ENCODE results near the gene GPT2. TPM values are rescaled to one million over a fixed set of nuclear protein-coding genes. Genes with fewer than 3 reads are reported as not detected.

Gene GPT2
- total and polyA plus RNA-seq, 2 donors (not counting 3 experiments of a cell fraction or from before 2014, with no cell fraction given): 10.8 to 17.9 TPM

GRCh38 chr16:46947900-46948547 is 63.9 kb downstream of the GPT2 start:
- Histone ChIP-seq H3K4me2 (ENCODE audit: insufficient read depth, low read length) (no peak overlapping the region), H3K9me3 (replicated peaks; ENCODE audit: control insufficient read depth, insufficient read depth, low read length) (no peaks in the 10 kb centered on the region), H3K27me3 (ENCODE audit: control insufficient read depth in 2 of 2, insufficient read depth in 2 of 2, low read length in 2 of 2) (no peaks in the 10 kb centered on the region), H3K27ac (ENCODE audit: insufficient read depth, low read depth, low read length) (no peak overlapping the region), H3K4me1 (ENCODE audit: control insufficient read depth, extremely low read depth, insufficient read depth, low read length) (no peaks in the 10 kb centered on the region), H3K36me3 (ENCODE audit: control insufficient read depth in 2 of 2, extremely low read depth in 1 of 2, insufficient read depth in 2 of 2, low read length in 2 of 2) (no peaks in the 10 kb centered on the region), H3K79me2 (ENCODE audit: control insufficient read depth, insufficient read depth, low read length) (no peaks in the 10 kb centered on the region), H3K4me3 (replicated peaks in 1 of 3; ENCODE audit: insufficient read depth in 1 of 3, low read depth in 1 of 3, low read length in 3 of 3) (no peak overlapping the region), H4K20me1 (replicated peaks; ENCODE audit: control insufficient read depth, extremely low read depth, insufficient read depth, low read length) (no peaks in the 10 kb centered on the region), H3K9ac (replicated peaks; ENCODE audit: extremely low read depth, insufficient read depth, low read length) (no peak overlapping the region), H3K9me1 (replicated peaks; ENCODE audit: control insufficient read depth, extremely low read depth, insufficient read depth, low read length) (no peaks in the 10 kb centered on the region), H2AFZ (ENCODE audit: low read depth, low read length) (no peak overlapping the region)
- POLR2A ChIA-PET: no interaction called here
- dilution Hi-C loops (cut with MboI; ENCODE audit: extremely low pct_ligation_motif_present, low sequenced_read_pairs): no loop called here
- no peak for FAIRE-seq
- intact Hi-C loops (cut with micrococcal nuclease): loop anchor here (1.0 to 10.0 kb wide), 5 partner anchors 195 to 1217 kb away; partner anchors contain the start of gene NETO2
- BruUV-seq (replicated peaks): no TSS peak
- no peak for TF ChIP-seq JUN (IDR thresholded peaks at IDR 0.05; ENCODE audit: borderline replicate concordance, insufficient read depth, insufficient read length, low read depth)
- TF ChIP-seq MYC (IDR thresholded peaks at IDR 0.05; ENCODE audit: low read depth, low read length): no peak
- peak; percentile 28 to 50 for TF ChIP-seq CTCF (IDR thresholded peaks at IDR 0.05; ENCODE audit: extremely low read depth in 1 of 2, insufficient read depth in 1 of 2, low read depth in 1 of 2, low read length in 2 of 2)
- CTCF ChIA-PET: interaction anchor here (0.8 to 8.6 kb wide), 9 partner anchors 15 to 1217 kb away, joined by 3 to 127 read pairs (median 4); partner anchors contain the start of genes DNAJA2 and NETO2
- DNase-seq (ENCODE audit: low read depth, low spot score): peak; percentile 46

DNA sequence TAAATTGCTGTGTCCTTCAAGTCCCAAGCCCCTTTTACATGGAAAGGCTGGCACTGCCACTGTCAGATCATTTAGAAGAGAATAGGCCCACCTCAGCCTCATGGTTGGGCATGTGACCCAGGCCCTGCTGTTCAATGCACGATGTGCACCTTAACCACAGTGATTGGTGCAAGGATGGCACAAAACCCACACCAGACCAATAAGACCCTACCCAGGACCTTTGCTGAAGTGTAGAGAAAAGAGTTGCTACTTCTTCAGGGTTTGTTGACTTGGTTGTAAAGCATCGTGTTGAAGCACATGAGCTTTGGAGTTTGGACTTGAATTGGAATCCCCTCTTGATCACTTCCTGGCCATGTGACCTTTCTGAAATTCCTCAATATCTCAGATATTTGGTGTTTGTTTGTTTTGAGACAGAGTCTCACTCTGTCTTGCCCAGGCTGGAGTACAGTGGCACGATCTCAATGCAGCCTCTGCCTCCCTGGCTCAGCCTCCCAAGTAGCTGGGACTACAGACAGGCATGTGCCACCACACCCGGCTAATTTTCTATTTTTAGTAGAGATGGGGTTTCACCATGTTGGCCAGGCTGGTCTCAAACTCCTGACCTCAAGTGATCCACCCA is 64.5 kb downstream of the GPT2 start:
- no peak overlapping the region for H2AFZ ChIP-seq (ENCODE audit: low read depth, low read length)
- POLR2A ChIA-PET: no interaction called here
- dilution Hi-C loops (cut with MboI; ENCODE audit: extremely low pct_ligation_motif_present, low sequenced_read_pairs) (no loop called here), intact Hi-C loops (cut with micrococcal nuclease) (loop anchor here (1.0 to 10.0 kb wide), 4 partner anchors 1106 to 1217 kb away; no protein-coding TSS in a partner anchor)
- no TSS peak for BruUV-seq (replicated peaks)
- H3K4me1 ChIP-seq (ENCODE audit: control insufficient read depth, extremely low read depth, insufficient read depth, low read length): no peaks in the 10 kb centered on the region
- no peaks in the 10 kb centered on the region for H3K36me3 ChIP-seq (ENCODE audit: control insufficient read depth in 2 of 2, extremely low read depth in 1 of 2, insufficient read depth in 2 of 2, low read length in 2 of 2)
- H4K20me1 ChIP-seq (replicated peaks; ENCODE audit: control insufficient read depth, extremely low read depth, insufficient read depth, low read length): no peaks in the 10 kb centered on the region
- H3K27ac ChIP-seq (ENCODE audit: insufficient read depth, low read depth, low read length): no peak overlapping the region
- FAIRE-seq (no peak), DNase-seq (ENCODE audit: low read depth, low spot score) (no peak)
- no peak for TF ChIP-seq FOS (IDR thresholded peaks at IDR 0.05; ENCODE audit: borderline replicate concordance, insufficient read depth, low read length)
- TF ChIP-seq POLR2A (IDR thresholded peaks at IDR 0.05; ENCODE audit: low read depth, low read length): no peak
- TF ChIP-seq CTCF (IDR thresholded peaks at IDR 0.05; ENCODE audit: extremely low read depth in 1 of 2, insufficient read depth in 1 of 2, low read depth in 1 of 2, low read length in 2 of 2): no peak
- TF ChIP-seq, protein P1, sequence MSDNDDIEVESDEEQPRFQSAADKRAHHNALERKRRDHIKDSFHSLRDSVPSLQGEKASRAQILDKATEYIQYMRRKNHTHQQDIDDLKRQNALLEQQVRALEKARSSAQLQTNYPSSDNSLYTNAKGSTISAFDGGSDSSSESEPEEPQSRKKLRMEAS (IDR thresholded peaks at IDR 0.05; ENCODE audit: insufficient read depth, insufficient read length): no peak
- TF ChIP-seq MYC (IDR thresholded peaks at IDR 0.05; ENCODE audit: low read depth, low read length): no peak
- no peak for TF ChIP-seq POLR2AphosphoS5 (IDR thresholded peaks at IDR 0.05; ENCODE audit: insufficient read depth, low read depth, low read length)
- no peak for TF ChIP-seq JUN (IDR thresholded peaks at IDR 0.05; ENCODE audit: borderline replicate concordance, insufficient read depth, insufficient read length, low read depth)
- TF ChIP-seq GATA2 (IDR thresholded peaks at IDR 0.05; ENCODE audit: insufficient read depth, insufficient read length, low read depth, low read length): no peak
- no peak for TF ChIP-seq EZH2 (IDR thresholded peaks at IDR 0.05; ENCODE audit: borderline replicate concordance, low read depth, low read length, severe bottlenecking)
- H3K4me3 ChIP-seq (replicated peaks in 1 of 3; ENCODE audit: insufficient read depth in 1 of 3, low read depth in 1 of 3, low read length in 3 of 3): no peak overlapping the region
- no peak overlapping the region for H3K4me2 ChIP-seq (ENCODE audit: insufficient read depth, low read length)
- no peak overlapping the region for H3K9ac ChIP-seq (replicated peaks; ENCODE audit: extremely low read depth, insufficient read depth, low read length)
- CTCF ChIA-PET: interaction anchor here (0.8 to 8.6 kb wide), 7 partner anchors 14 to 1217 kb away, joined by 3 to 127 read pairs (median 5); partner anchors contain the start of gene DNAJA2
- no peaks in the 10 kb centered on the region for H3K79me2 ChIP-seq (ENCODE audit: control insufficient read depth, insufficient read depth, low read length)
- no peaks in the 10 kb centered on the region for H3K9me1 ChIP-seq (replicated peaks; ENCODE audit: control insufficient read depth, extremely low read depth, insufficient read depth, low read length)
- H3K27me3 ChIP-seq (ENCODE audit: control insufficient read depth in 2 of 2, insufficient read depth in 2 of 2, low read length in 2 of 2): no peaks in the 10 kb centered on the region
- no peaks in the 10 kb centered on the region for H3K9me3 ChIP-seq (replicated peaks; ENCODE audit: control insufficient read depth, insufficient read depth, low read length)

All from endothelial cell of umbilical vein (primary cell).